AG04449 (cell line): ENCODE measurements around the gene PARD3B.

Experiments used
- CTCF ChIA-PET: fragments of 350-600 bp; formaldehyde crosslinking; extraction: SDS; loops from one replicate; lab custom pipeline; 2021; ENCODE audit warnings: antibody characterized with exemption; lab: Yijun Ruan, JAX
- POLR2A ChIA-PET: fragments of 400-600, 350-600 bp; formaldehyde crosslinking; extraction: SDS; loops from one replicate; lab custom pipeline; 2020; ENCODE audit warnings: antibody characterized with exemption, inconsistent platforms; lab: Yijun Ruan, JAX
- DNase-seq: peaks from one replicate; pipeline ENCODE4 v3.0.0-alpha.2; 2010; ENCODE audit warnings: low read depth, low spot score
- H3K4me3 ChIP-seq: 2 replicates; pipeline ENCODE4 v1.5.1; 2011; ENCODE audit warnings: low read depth, mild to moderate bottlenecking, control low read depth, low read length
- CTCF ChIP-seq: IDR thresholded peaks from one replicate; pipeline ENCODE4 v1.5.1; 2011; ENCODE audit warnings: mild to moderate bottlenecking, moderate library complexity, low read length, control low read depth, inconsistent platforms; ENCODE audit not compliant: insufficient read depth; ENCODE audit errors: missing control alignments

PARD3B gene

GRCh38 chr2:205311201-205311600 is 765.9 kb downstream of the PARD3B start:
- TF ChIP-seq CTCF, result no peak
- POLR2A ChIA-PET, result no interaction called here
- no peak overlapping the region for H3K4me3 ChIP-seq
- CTCF ChIA-PET, result no interaction called here
- DNase-seq, result no peak

GRCh38 chr2:205321231-205321630 is 776.0 kb downstream of the PARD3B start:
- no peak for TF ChIP-seq CTCF
- no peak overlapping the region for H3K4me3 ChIP-seq
- peak; percentile 46 for DNase-seq
- CTCF ChIA-PET, result interaction anchor here (5.8 kb wide), 1 partner anchor 356 kb away, joined by 52 read pairs; no protein-coding TSS in a partner anchor
- POLR2A ChIA-PET, result interaction anchor here (0.7 kb wide), 1 partner anchor 17 kb away, joined by 3 read pairs; no protein-coding TSS in a partner anchor

GRCh38 chr2:205323929-205324328 is 778.7 kb downstream of the PARD3B start:
- DNase-seq, result no peak
- no peak for TF ChIP-seq CTCF
- CTCF ChIA-PET, result interaction anchor here (1.7 to 5.8 kb wide), 2 partner anchors 354 to 602 kb away, joined by 5 to 52 read pairs; no protein-coding TSS in a partner anchor
- POLR2A ChIA-PET, result no interaction called here
- no peak overlapping the region for H3K4me3 ChIP-seq

- TF ChIP-seq CTCF, result no peak
- DNase-seq, result no peak
- CTCF ChIA-PET, result interaction anchor here (1.7 to 5.8 kb wide), 2 partner anchors 353 to 602 kb away, joined by 5 to 52 read pairs; no protein-coding TSS in a partner anchor
Measured at GRCh38 chr2:205324355-205324754, 779.1 kb downstream of the PARD3B start.

DNA sequence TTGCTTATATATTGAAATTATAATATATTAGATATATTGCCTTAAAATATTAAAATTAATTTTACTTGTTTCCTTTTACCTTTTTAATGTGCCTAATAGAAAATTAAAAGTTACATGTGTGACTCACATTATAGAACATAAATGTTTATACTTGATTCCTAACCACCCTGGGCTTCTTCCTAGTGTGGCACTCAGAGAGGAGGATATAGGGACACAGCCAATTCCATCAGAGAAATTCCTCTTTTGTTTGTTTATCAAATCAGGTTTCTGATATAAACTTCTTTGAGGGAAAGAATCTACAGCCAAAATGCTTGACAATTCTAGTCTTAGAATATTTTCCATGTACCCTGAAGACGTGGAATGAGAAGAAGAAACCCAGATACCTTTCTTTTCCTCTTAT is 788.1 kb downstream of the PARD3B start:
- ChIA-PET CTCF (no interaction called here), POLR2A (no interaction called here)
- no peak overlapping the region for H3K4me3 ChIP-seq
- no peak for TF ChIP-seq CTCF
- DNase-seq, result no peak

More at GRCh38 chr2:205324355-205324754, 779.1 kb downstream of the PARD3B start:
- POLR2A ChIA-PET, result no interaction called here
- H3K4me3 ChIP-seq, result no peak overlapping the region

DNA sequence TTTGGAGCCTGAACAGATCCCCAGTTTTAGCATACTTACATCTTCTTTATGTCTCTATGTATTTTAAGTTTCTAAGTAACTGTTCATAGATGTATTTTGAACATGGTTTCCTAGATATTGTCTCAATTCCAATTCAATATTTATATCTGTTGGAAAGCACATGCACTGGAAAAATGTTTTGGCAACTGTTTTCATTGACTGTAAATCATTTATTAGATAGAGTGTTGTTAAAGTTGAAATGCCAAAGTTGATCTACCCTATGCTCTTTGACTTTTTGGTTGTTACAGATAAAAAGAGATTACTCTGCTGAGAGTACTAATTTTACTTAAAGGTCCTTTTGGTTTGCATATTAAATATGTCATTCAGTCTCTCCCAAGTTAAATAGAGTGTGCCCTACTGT is 792.0 kb downstream of the PARD3B start:
- CTCF ChIA-PET, result no interaction called here

More for the DNA sequence above, 792.0 kb downstream of the PARD3B start:
- no peak for DNase-seq
- POLR2A ChIA-PET, result no interaction called here
- H3K4me3 ChIP-seq, result no peak overlapping the region
- no peak for TF ChIP-seq CTCF
